ENCODE results near the gene DEPDC7. TPM values are rescaled to one million over a fixed set of nuclear protein-coding genes. Genes with fewer than 3 reads are reported as not detected.
"Not testable (repeated sequence)": the region's sequence is repeated elsewhere in the genome, so short reads cannot be mapped to it uniquely, and the experiment has no call there.

The DEPDC7 gene
- total and polyA plus RNA-seq, 5 donors = 0.62 to 1.1 (median 0.97) TPM

- intact Hi-C loops (cut with DNase I) = loop anchor here in 1 of 4 donors (10.0 kb wide), 1 partner anchor 291 kb away; no protein-coding TSS in a partner anchor
- WGBS = 69% methylated on average over 2 of the region's 2 CpGs
- ATAC-seq (no peak), DNase-seq (no peak)
- Histone ChIP-seq H3K4me1 (ENCODE audit: control insufficient read depth, insufficient read depth, low read length) (peaks cover 1% of the 10 kb centered on the region), H3K9me3 (ENCODE audit: control insufficient read depth, low read length) (no peaks in the 10 kb centered on the region), H3K27ac (ENCODE audit: low read length) (no peak overlapping the region), H3K4me3 (ENCODE audit: low read length) (no peak overlapping the region), H3K27me3 (ENCODE audit: control insufficient read depth, insufficient read depth) (no peaks in the 10 kb centered on the region)
Measured at GRCh38 chr11:33043221-33043830, 27.6 kb downstream of the DEPDC7 start.

GRCh38 chr11:33044285-33044756 is 28.6 kb downstream of the DEPDC7 start:
- Histone ChIP-seq H3K4me3 (ENCODE audit: low read length) (no peak overlapping the region), H3K27me3 (ENCODE audit: control insufficient read depth, insufficient read depth) (no peaks in the 10 kb centered on the region), H3K9me3 (ENCODE audit: control insufficient read depth, low read length) (no peaks in the 10 kb centered on the region), H3K4me1 (ENCODE audit: control insufficient read depth, insufficient read depth, low read length) (peaks cover 1% of the 10 kb centered on the region), H3K27ac (ENCODE audit: low read length) (no peak overlapping the region)
- WGBS = 95% methylated on average over 4 of the region's 4 CpGs
- DNase-seq (no peak), ATAC-seq (no peak)
- intact Hi-C loops (cut with DNase I) = loop anchor here in 1 of 4 donors (10.0 kb wide), 1 partner anchor 290 kb away; no protein-coding TSS in a partner anchor

- Histone ChIP-seq H3K27me3 (ENCODE audit: control insufficient read depth, insufficient read depth) (no peaks in the 10 kb centered on the region), H3K4me3 (ENCODE audit: low read length) (no peak overlapping the region), H3K9me3 (ENCODE audit: control insufficient read depth, low read length) (no peaks in the 10 kb centered on the region), H3K4me1 (ENCODE audit: control insufficient read depth, insufficient read depth, low read length) (peaks cover 1% of the 10 kb centered on the region), H3K27ac (ENCODE audit: low read length) (no peak overlapping the region)
- no peak for ATAC-seq
- no peak for DNase-seq
- 85% methylated on average over 8 of the region's 8 CpGs for WGBS
- intact Hi-C loops (cut with DNase I) = loop anchor here in 1 of 4 donors (10.0 kb wide), 1 partner anchor 289 kb away; no protein-coding TSS in a partner anchor
Measured at GRCh38 chr11:33045551-33046255, 30.0 kb downstream of the DEPDC7 start.

- not testable (repeated sequence) for DNase-seq; H3K4me1 ChIP-seq (ENCODE audit: control insufficient read depth, insufficient read depth, low read length); H3K27me3 ChIP-seq (ENCODE audit: control insufficient read depth, insufficient read depth); H3K4me3 ChIP-seq (ENCODE audit: low read length); H3K9me3 ChIP-seq (ENCODE audit: control insufficient read depth, low read length); H3K27ac ChIP-seq (ENCODE audit: low read length)
- ATAC-seq = peak; percentile 58 to 66
- WGBS = 71% methylated on average over 6 of the region's 6 CpGs
- intact Hi-C loops (cut with DNase I) = loop anchor here in 1 of 4 donors (10.0 kb wide), 1 partner anchor 286 kb away; no protein-coding TSS in a partner anchor
Measured at GRCh38 chr11:33048701-33049100, 33.0 kb downstream of the DEPDC7 start.

- not testable (repeated sequence) for H3K9me3 ChIP-seq (ENCODE audit: control insufficient read depth, low read length); H3K27me3 ChIP-seq (ENCODE audit: control insufficient read depth, insufficient read depth); H3K27ac ChIP-seq (ENCODE audit: low read length); ATAC-seq; H3K4me1 ChIP-seq (ENCODE audit: control insufficient read depth, insufficient read depth, low read length); DNase-seq; H3K4me3 ChIP-seq (ENCODE audit: low read length)
- intact Hi-C loops (cut with DNase I) = loop anchor here in 1 of 4 donors (10.0 kb wide), 1 partner anchor 285 kb away; no protein-coding TSS in a partner anchor
- WGBS = 96% methylated on average over 3 of the region's 3 CpGs
Measured at GRCh38 chr11:33049565-33050408, 34.1 kb downstream of the DEPDC7 start.

- H3K4me3 ChIP-seq (ENCODE audit: low read length) = no peak overlapping the region
- intact Hi-C loops (cut with DNase I) = no loop called here
Measured at GRCh38 chr11:33052231-33052630, 36.6 kb downstream of the DEPDC7 start.

GRCh38 chr11:33055375-33055774 is 39.7 kb downstream of the DEPDC7 start:
- Histone ChIP-seq H3K4me3 (ENCODE audit: low read length) (no peak overlapping the region), H3K27me3 (ENCODE audit: control insufficient read depth, insufficient read depth) (no peaks in the 10 kb centered on the region), H3K27ac (ENCODE audit: low read length) (no peak overlapping the region), H3K4me1 (ENCODE audit: control insufficient read depth, insufficient read depth, low read length) (no peaks in the 10 kb centered on the region), H3K9me3 (ENCODE audit: control insufficient read depth, low read length) (no peaks in the 10 kb centered on the region)
- DNase-seq (no peak), ATAC-seq (no peak)
- intact Hi-C loops (cut with DNase I) = no loop called here

More at GRCh38 chr11:33052231-33052630, 36.6 kb downstream of the DEPDC7 start:
- 83% methylated on average over 2 of the region's 2 CpGs for WGBS
- ATAC-seq = no peak
- DNase-seq = no peak
- no peaks in the 10 kb centered on the region for H3K9me3 ChIP-seq (ENCODE audit: control insufficient read depth, low read length)
- H3K4me1 ChIP-seq (ENCODE audit: control insufficient read depth, insufficient read depth, low read length) = no peaks in the 10 kb centered on the region
- no peak overlapping the region for H3K27ac ChIP-seq (ENCODE audit: low read length)
- H3K27me3 ChIP-seq (ENCODE audit: control insufficient read depth, insufficient read depth) = no peaks in the 10 kb centered on the region

GRCh38 chr11:33057284-33057683 is 41.6 kb downstream of the DEPDC7 start:
- WGBS = 94% methylated on average over 1 of the region's 1 CpG
- Histone ChIP-seq H3K27me3 (ENCODE audit: control insufficient read depth, insufficient read depth) (no peaks in the 10 kb centered on the region), H3K9me3 (ENCODE audit: control insufficient read depth, low read length) (no peaks in the 10 kb centered on the region), H3K27ac (ENCODE audit: low read length) (no peak overlapping the region), H3K4me3 (ENCODE audit: low read length) (no peak overlapping the region), H3K4me1 (ENCODE audit: control insufficient read depth, insufficient read depth, low read length) (no peaks in the 10 kb centered on the region)
- intact Hi-C loops (cut with DNase I) = no loop called here
- no peak for DNase-seq
- no peak for ATAC-seq

- no peaks in the 10 kb centered on the region for H3K27me3 ChIP-seq (ENCODE audit: control insufficient read depth, insufficient read depth)
- no peaks in the 10 kb centered on the region for H3K9me3 ChIP-seq (ENCODE audit: control insufficient read depth, low read length)
- no peaks in the 10 kb centered on the region for H3K4me1 ChIP-seq (ENCODE audit: control insufficient read depth, insufficient read depth, low read length)
- no peak overlapping the region for H3K27ac ChIP-seq (ENCODE audit: low read length)
- no peak overlapping the region for H3K4me3 ChIP-seq (ENCODE audit: low read length)
- 88% methylated on average over 5 of the region's 5 CpGs for WGBS
- ATAC-seq (no peak), DNase-seq (no peak)
- intact Hi-C loops (cut with DNase I) = no loop called here
Measured at GRCh38 chr11:33059331-33060007, 43.8 kb downstream of the DEPDC7 start.

- no peaks in the 10 kb centered on the region for H3K27me3 ChIP-seq (ENCODE audit: control insufficient read depth, insufficient read depth)
- intact Hi-C loops (cut with DNase I) = no loop called here
Measured at GRCh38 chr11:33060271-33060670, 44.6 kb downstream of the DEPDC7 start.

More at GRCh38 chr11:33060271-33060670, 44.6 kb downstream of the DEPDC7 start:
- Histone ChIP-seq H3K27ac (ENCODE audit: low read length) (no peak overlapping the region), H3K4me3 (ENCODE audit: low read length) (no peak overlapping the region), H3K9me3 (ENCODE audit: control insufficient read depth, low read length) (no peaks in the 10 kb centered on the region), H3K4me1 (ENCODE audit: control insufficient read depth, insufficient read depth, low read length) (peaks cover 1% of the 10 kb centered on the region)
- ATAC-seq (no peak), DNase-seq (no peak)
- 99% methylated on average over 3 of the region's 3 CpGs for WGBS
